IMR-90 (cell line): ENCODE measurements around the gene CYB5R4. TPM values are rescaled to one million over a fixed set of nuclear protein-coding genes. Genes with fewer than 3 reads are reported as not detected.
A peak's percentile ranks its signal among the peaks of the same experiment; 100 is the strongest.

Experiments used
- ATAC-seq: fragments of 200-7000 bp; cut with Tn5 transposase; 2 replicates; pipeline ENCODE4 v1.9.1; 2020; ENCODE audit warnings: low read depth, mild to moderate bottlenecking, moderate library complexity
- Bru-seq: library from RNA; stranded (reverse); fragments of 400-500 nt; gene quantifications from one replicate; lab custom pipeline; 2021; lab: Mats Ljungman, UMichigan
- BruChase-seq, 2 experiments: library from RNA; stranded (reverse); fragments of 400-500 nt; gene quantifications; one replicate each; lab custom pipeline; 2021; lab: Mats Ljungman, UMichigan
- BruUV-seq: library from RNA; stranded (reverse); fragments of 400-500 nt; replicated peaks from 2 replicates; lab custom pipeline; 2021; lab: Mats Ljungman, UMichigan
- CTCF ChIA-PET: fragments of 300-600 bp; formaldehyde crosslinking; extraction: SDS; loops from one replicate; lab custom pipeline; 2021; ENCODE audit warnings: antibody characterized with exemption; lab: Yijun Ruan, JAX
- POLR2A ChIA-PET: fragments of 300-600 bp; sonication (Branson Sonifier 250); formaldehyde crosslinking; loops from one replicate; lab custom pipeline; 2022; ENCODE audit warnings: antibody characterized with exemption; ENCODE audit not compliant: unreplicated experiment; lab: Charles Lee
- DNase-seq: peaks from one replicate; pipeline ENCODE4 v3.0.0; 2013
- H2AFZ ChIP-seq: replicated peaks from 2 replicates; pipeline ENCODE3; 2013; ENCODE audit warnings: low read length, mild to moderate bottlenecking; ENCODE audit not compliant: poor library complexity
- H2AK5ac ChIP-seq: 2 replicates; pipeline ENCODE4 v1.6.1; 2013; ENCODE audit warnings: low read depth, low read length, inconsistent platforms
- H2AK9ac ChIP-seq: replicated peaks from 2 replicates; pipeline ENCODE3; 2013; ENCODE audit warnings: mild to moderate bottlenecking, low read depth, low read length, moderate library complexity; ENCODE audit not compliant: poor library complexity
- H2BK120ac ChIP-seq: 2 replicates; pipeline ENCODE4 v1.6.1; 2013; ENCODE audit warnings: low read depth, low read length, inconsistent platforms
- H2BK15ac ChIP-seq: 3 replicates; pipeline ENCODE4 v1.6.1; 2013; ENCODE audit warnings: low read depth, low read length, inconsistent platforms
- H2BK20ac ChIP-seq: 2 replicates; pipeline ENCODE4 v1.6.1; 2013; ENCODE audit warnings: low read depth, mild to moderate bottlenecking, inconsistent platforms, low read length, moderate library complexity
- H2BK5ac ChIP-seq: 2 replicates; pipeline ENCODE4 v1.6.1; 2013; ENCODE audit warnings: mild to moderate bottlenecking, low read depth, low read length, inconsistent platforms; ENCODE audit not compliant: poor library complexity, severe bottlenecking
- H3K14ac ChIP-seq: replicated peaks from 2 replicates; pipeline ENCODE4 v1.6.1; 2013; ENCODE audit warnings: low read depth, low read length, inconsistent platforms
- H3K18ac ChIP-seq: 2 replicates; pipeline ENCODE4 v1.6.1; 2013; ENCODE audit warnings: low read depth, low read length, control low read depth
- H3K23ac ChIP-seq: 2 replicates; pipeline ENCODE4 v1.6.1; 2013; ENCODE audit warnings: low read depth, low read length, inconsistent platforms
- H3K27ac ChIP-seq: 2 replicates; pipeline ENCODE4 v1.5.1; 2013; ENCODE audit warnings: mild to moderate bottlenecking, control low read depth, low read length; ENCODE audit not compliant: insufficient read depth
- H3K27me3 ChIP-seq: 2 replicates; pipeline ENCODE4 v1.6.1; 2013; ENCODE audit warnings: low read length; ENCODE audit not compliant: control insufficient read depth, insufficient read depth
- H3K36me3 ChIP-seq: 2 replicates; pipeline ENCODE4 v1.6.1; 2013; ENCODE audit warnings: low read length, mixed read lengths; ENCODE audit not compliant: control insufficient read depth, insufficient read depth
- H3K4ac ChIP-seq: 2 replicates; pipeline ENCODE4 v1.6.1; 2013; ENCODE audit warnings: low read depth, low read length, inconsistent platforms
- H3K4me1 ChIP-seq: 2 replicates; pipeline ENCODE4 v1.6.1; 2013; ENCODE audit warnings: low read length, mixed read lengths; ENCODE audit not compliant: control insufficient read depth, insufficient read depth
- H3K4me2 ChIP-seq: 2 replicates; pipeline ENCODE4 v1.6.1; 2013; ENCODE audit warnings: low read depth, mild to moderate bottlenecking, control low read depth, low read length, moderate library complexity
- H3K4me3 ChIP-seq: 2 replicates; pipeline ENCODE4 v1.5.1; 2013; ENCODE audit warnings: low read depth, mild to moderate bottlenecking, control low read depth, low read length, moderate library complexity; ENCODE audit not compliant: insufficient read depth
- H3K56ac ChIP-seq: 2 replicates; pipeline ENCODE4 v1.6.1; 2013; ENCODE audit warnings: low read length, inconsistent platforms; ENCODE audit not compliant: insufficient read depth; ENCODE audit errors: extremely low read depth
- H3K79me1 ChIP-seq, 2 experiments: 2 replicates each; pipeline ENCODE4 v1.6.1; 2013; ENCODE audit warnings: low read length in 2 of 2, inconsistent platforms in 1 of 2, low read depth in 1 of 2
- H3K9ac ChIP-seq: 2 replicates; pipeline ENCODE4 v1.6.1; 2013; ENCODE audit warnings: low read depth, low read length, control low read depth
- H3K9me1 ChIP-seq: 2 replicates; pipeline ENCODE4 v1.6.1; 2013; ENCODE audit warnings: low read length, inconsistent platforms; ENCODE audit not compliant: insufficient read depth
- H3K9me3 ChIP-seq: 2 replicates; pipeline ENCODE4 v1.6.1; 2013; ENCODE audit warnings: low read length; ENCODE audit not compliant: control insufficient read depth, insufficient read depth
- H4K20me1 ChIP-seq: 2 replicates; pipeline ENCODE4 v1.6.1; 2013; ENCODE audit warnings: low read length, inconsistent platforms; ENCODE audit not compliant: insufficient read depth
- H4K5ac ChIP-seq: 2 replicates; pipeline ENCODE4 v1.6.1; 2013; ENCODE audit warnings: mild to moderate bottlenecking, low read depth, low read length, control low read depth
- H4K8ac ChIP-seq, 2 experiments: 2 replicates each; pipeline ENCODE4 v1.6.1; 2013; ENCODE audit warnings: low read depth in 2 of 2, low read length in 2 of 2, control low read depth in 1 of 2, inconsistent platforms in 1 of 2
- H4K91ac ChIP-seq: 2 replicates; pipeline ENCODE4 v1.6.1; 2013; ENCODE audit warnings: low read depth, low read length, inconsistent platforms; ENCODE audit not compliant: insufficient read depth
- BHLHE40 ChIP-seq: fragments of 150-350 bp; IDR thresholded peaks from 2 replicates; pipeline ENCODE4 v1.6.1; 2016; ENCODE audit warnings: mild to moderate bottlenecking, low read depth, low read length
- CEBPB ChIP-seq: IDR thresholded peaks from 2 replicates; pipeline ENCODE4 v1.6.1; 2012; ENCODE audit warnings: low read depth, low read length, improper control_type of control experiment
- CTCF ChIP-seq: conservative IDR thresholded peaks from 2 replicates; pipeline ENCODE4 v1.5.1; 2012; ENCODE audit warnings: mild to moderate bottlenecking, low read depth, low read length, improper control_type of control experiment
- FOS ChIP-seq: fragments of 150-350 bp; IDR thresholded peaks from 2 replicates; pipeline ENCODE4 v1.6.1; 2016; ENCODE audit warnings: low read depth, low read length
- RAD21 ChIP-seq: IDR thresholded peaks from 2 replicates; pipeline ENCODE4 v1.6.1; 2012; ENCODE audit warnings: low read length, improper control_type of control experiment
- RCOR1 ChIP-seq: IDR thresholded peaks from 2 replicates; pipeline ENCODE4 v1.6.1; 2012; ENCODE audit warnings: mild to moderate bottlenecking, low read length, improper control_type of control experiment; ENCODE audit not compliant: insufficient replicate concordance
- SMC3 ChIP-seq: fragments of 150-350 bp; IDR thresholded peaks from 2 replicates; pipeline ENCODE4 v1.6.1; 2016; ENCODE audit warnings: low read depth, mild to moderate bottlenecking, antibody characterized with exemption, low read length, moderate library complexity
- USF2 ChIP-seq: fragments of 150-350 bp; IDR thresholded peaks from 2 replicates; pipeline ENCODE4 v1.6.1; 2017; ENCODE audit warnings: mild to moderate bottlenecking, antibody characterized with exemption, low read length, low read depth
- WGBS, 2 experiments: methylation state at CpG; one replicate each; pipeline versions ENCODE4 v1.1.5 to v1.1.7; 2013; ENCODE audit warnings: missing lambda C conversion rate in 2 of 2; ENCODE audit not compliant: insufficient read length in 1 of 2; ENCODE audit errors: extremely low coverage in 2 of 2; 5-methylcytosine and 5-hydroxymethylcytosine counted together
- dilution Hi-C: fragments of 300-500 bp; cut with HindIII; formaldehyde crosslinking; loops from one replicate; pipeline ENCODE4 v1.14.3; 2018; ENCODE audit warnings: low sequenced_read_pairs; ENCODE audit not compliant: unreplicated experiment
- in situ Hi-C: fragments of 300-500 bp; cut with MboI; formaldehyde crosslinking; loops from 3 replicates; pipeline ENCODE4 v1.14.3; 2019; ENCODE audit warnings: low sequenced_read_pairs, inconsistent platforms, mixed read lengths
- intact Hi-C: fragments of 100-400 bp; cut with micrococcal nuclease; formaldehyde crosslinking; loops from 2 replicates; pipeline ENCODE4 v1.10.0; 2022
- long read RNA-seq: library from polyadenylated mRNA; unstranded; transcript quantifications from one replicate; pipeline ENCODE4 v2.0.0, GENCODE V29; 2021; ENCODE audit not compliant: unreplicated experiment
- polyA plus RNA-seq, 3 experiments: library from polyadenylated mRNA; depleted of rRNA; stranded (reverse); fragments of >200 nt; gene quantifications; 2 replicates each; pipeline ENCODE4 v1.2.3, GENCODE V29; 2012; ENCODE audit warnings: low replicate concordance in 1 of 3
- total RNA-seq: library from RNA; depleted of rRNA; stranded (reverse); fragments of >200 nt; gene quantifications from 2 replicates; pipeline ENCODE4 v1.2.3, GENCODE V29; 2012; rRNA removed

The CYB5R4 gene
- total RNA-seq (4.7 and 6.1 TPM in 2 replicates), polyA plus RNA-seq (2012; rRNA removed) (2.7 and 3.2 TPM in 2 replicates), Bru-seq, nascent RNA (percentile 73 among the genes with signal in this experiment), BruChase-seq, experiment 1, labeled RNA remaining after a 6-hour chase (percentile 52 among the genes with signal in this experiment), BruChase-seq, experiment 2, labeled RNA remaining after a 2-hour chase (percentile 54 among the genes with signal in this experiment)
- 1.1 and 1.4 TPM in 2 replicates for polyA plus RNA-seq (2012; cell fraction: cytosol; rRNA removed)
- 0.35 and 1.9 TPM in 2 replicates for polyA plus RNA-seq (2012; cell fraction: nucleus; rRNA removed; ENCODE audit: low replicate concordance)
- long read RNA-seq, full-length matches to known transcripts: 26 of 33 reads
- long read RNA-seq, partial matches to known transcripts: 1 of 33 reads
- long read RNA-seq, other reads (novel, unspliced or antisense): 6 of 33 reads

- peak within 1 kb of the TSS; percentile 16; the same call in 1 of the 2 replicates for H2BK120ac ChIP-seq
- no peak within 1 kb of the TSS; the same call in 1 of the 2 replicates for H3K18ac ChIP-seq
- peak within 1 kb of the TSS; percentile 69 for H3K4ac ChIP-seq
- H3K4me2 ChIP-seq: peak within 1 kb of the TSS; percentile 96
- H3K27ac ChIP-seq: peak within 1 kb of the TSS; percentile 45
- H3K4me1 ChIP-seq: peaks cover 7% of the 10 kb centered on the region
- ATAC-seq (peak; percentile 98), DNase-seq (peak; percentile 96)
- peak within 1 kb of the TSS; percentile 81 for H3K9ac ChIP-seq
- H3K4me3 ChIP-seq: peak within 1 kb of the TSS; percentile 85
- H3K9me1 ChIP-seq: peaks cover 2% of the 10 kb centered on the region; the same call in 1 of the 2 replicates
- 0 out of 2 replicates have a peak within 1 kb of the TSS, but pooled peaks have one; percentile 1 for H2BK20ac ChIP-seq
- peak within 1 kb of the TSS; percentile 44 for H3K56ac ChIP-seq
- peak within 1 kb of the TSS; percentile 32 for H4K5ac ChIP-seq
- H3K14ac ChIP-seq: peak within 1 kb of the TSS; percentile 74
- H2BK15ac ChIP-seq: no peak within 1 kb of the TSS; the same call in 2 of the 3 replicates
- POLR2A ChIA-PET: interaction anchor here (0.6 kb wide), 1 partner anchor 276 kb away, joined by 3 read pairs; no protein-coding TSS in a partner anchor
- H4K8ac ChIP-seq: peak within 1 kb of the TSS; percentile 9 to 76; a peak in 3 of 4 replicates
- H3K9me3 ChIP-seq: no peaks in the 10 kb centered on the region
- TSS peak; percentile 81 for BruUV-seq
- H3K36me3 ChIP-seq: no peaks in the 10 kb centered on the region
- peak within 1 kb of the TSS; percentile 48 for H2BK5ac ChIP-seq
- peaks cover 4% of the 10 kb centered on the region for H3K27me3 ChIP-seq
- peaks cover 10% of the 10 kb centered on the region; the same call in 1 of the 2 replicates for H4K20me1 ChIP-seq
- 0 out of 2 replicates have a peak within 1 kb of the TSS, but pooled peaks have one; percentile 8 for H4K91ac ChIP-seq
- WGBS, 2 experiments: 1% methylated on average over 12 of the region's 53 CpGs; no CpG with 5 or more reads in 1 of the 2 experiments
- dilution Hi-C loops (no loop called here), in situ Hi-C loops (no loop called here), intact Hi-C loops (loop anchor here (5.0 kb wide), 1 partner anchor 792 kb away; the partner anchor contains the start of genes DOP1A and UBE3D)
- peaks cover 11 to 29% of the 10 kb centered on the region in 2 experiments for H3K79me1 ChIP-seq
- peak within 1 kb of the TSS; percentile 83 for H3K23ac ChIP-seq
- peak within 1 kb of the TSS; percentile 66 for H2AK9ac ChIP-seq
- H2AFZ ChIP-seq: peak within 1 kb of the TSS; percentile 94
- H2AK5ac ChIP-seq: no peak within 1 kb of the TSS
- CTCF ChIA-PET: interaction anchor here (0.7 kb wide), 1 partner anchor 13 kb away, joined by 3 read pairs; no protein-coding TSS in a partner anchor
- TF ChIP-seq USF2 (no peak), CEBPB (no peak), CTCF (peak; percentile 43), FOS (no peak), SMC3 (peak; percentile 6; the same call in 1 of the 2 replicates), BHLHE40 (peak; percentile 11; the same call in 1 of the 2 replicates), RAD21 (peak; percentile 18; the same call in 1 of the 2 replicates), RCOR1 (peak; percentile 99)
Measured at GRCh38 chr6:83859410-83860358, at the start of gene CYB5R4. CYB5R4 (plus strand) TSS chr6:83859689; CDS start chr6:83859783, 94 bp downstream.
